ENCODE results near the gene CMTR2. TPM values are rescaled to one million over a fixed set of nuclear protein-coding genes. Genes with fewer than 3 reads are reported as not detected.

CMTR2 gene
- total RNA-seq, 4 donors from 2014 or later, result 33.9 to 52.8 (median 35.7) TPM

GRCh38 chr16:71257768-71258167, 31.4 kb downstream of the CMTR2 start:
- WGBS, 2 donors, result 76 to 78% methylated on average over 1 of the region's 1 CpG
- TF ChIP-seq POLR2A (IDR thresholded peaks at IDR 0.05) (no peak), CTCF (IDR thresholded peaks at IDR 0.05) (no peak)
- intact Hi-C loops (cut with DNase I), result no loop called here

GRCh38 chr16:71255721-71256120, 33.5 kb downstream of the CMTR2 start:
- Histone ChIP-seq H3K36me3 (no peaks in the 10 kb centered on the region), H3K27ac (no peak overlapping the region), H3K9me3 (no peaks in the 10 kb centered on the region), H3K27me3 (no peaks in the 10 kb centered on the region), H3K4me1 (no peaks in the 10 kb centered on the region), H3K4me3 (replicated peaks in 1 of 3) (no peak overlapping the region)
- 61 to 65% methylated on average over 6 of the region's 6 CpGs for WGBS, 2 donors
- intact Hi-C loops (cut with DNase I), result no loop called here
- no peak for TF ChIP-seq POLR2A (IDR thresholded peaks at IDR 0.05)
- TF ChIP-seq CTCF (IDR thresholded peaks at IDR 0.05), result no peak
- no peak for DNase-seq

More at GRCh38 chr16:71257768-71258167, 31.4 kb downstream of the CMTR2 start:
- Histone ChIP-seq H3K4me1 (no peaks in the 10 kb centered on the region), H3K4me3 (replicated peaks in 1 of 3) (no peak overlapping the region), H3K9me3 (no peaks in the 10 kb centered on the region), H3K27ac (no peak overlapping the region), H3K27me3 (no peaks in the 10 kb centered on the region), H3K36me3 (no peaks in the 10 kb centered on the region)
- no peak for DNase-seq

- no peaks in the 10 kb centered on the region for H3K9me3 ChIP-seq
- H3K27me3 ChIP-seq, result no peaks in the 10 kb centered on the region
- no peaks in the 10 kb centered on the region for H3K36me3 ChIP-seq
- TF ChIP-seq CTCF (IDR thresholded peaks at IDR 0.05), result no peak
- TF ChIP-seq POLR2A (IDR thresholded peaks at IDR 0.05), result no peak
- no peaks in the 10 kb centered on the region for H3K4me1 ChIP-seq
- no peak overlapping the region for H3K27ac ChIP-seq
- H3K4me3 ChIP-seq (replicated peaks in 1 of 3), result no peak overlapping the region
- intact Hi-C loops (cut with DNase I), result no loop called here
- WGBS, 2 donors, result 79 to 83% methylated on average over 4 of the region's 4 CpGs
- no peak for DNase-seq
Observed at GRCh38 chr16:71254832-71255525, 34.2 kb downstream of the CMTR2 start.

GRCh38 chr16:71250461-71251235, 38.6 kb downstream of the CMTR2 start:
- no peak for TF ChIP-seq CTCF (IDR thresholded peaks at IDR 0.05)
- no peaks in the 10 kb centered on the region for H3K9me3 ChIP-seq
- H3K36me3 ChIP-seq, result no peaks in the 10 kb centered on the region
- no peak overlapping the region for H3K27ac ChIP-seq
- H3K4me1 ChIP-seq, result no peaks in the 10 kb centered on the region
- intact Hi-C loops (cut with DNase I), result no loop called here
- 87 to 91% methylated on average over 5 of the region's 5 CpGs for WGBS, 2 donors
- DNase-seq, result no peak
- H3K4me3 ChIP-seq (replicated peaks in 1 of 3), result no peak overlapping the region
- H3K27me3 ChIP-seq, result no peaks in the 10 kb centered on the region

GRCh38 chr16:71249399-71249798, 39.8 kb downstream of the CMTR2 start:
- intact Hi-C loops (cut with DNase I), result no loop called here

More at GRCh38 chr16:71249399-71249798, 39.8 kb downstream of the CMTR2 start:
- no peak overlapping the region for H3K4me3 ChIP-seq (replicated peaks in 1 of 3)
- WGBS, 2 donors, result 25 to 46% methylated on average over 1 of the region's 1 CpG
- no peak for TF ChIP-seq POLR2A (IDR thresholded peaks at IDR 0.05)
- no peak for TF ChIP-seq CTCF (IDR thresholded peaks at IDR 0.05)
- no peaks in the 10 kb centered on the region for H3K27me3 ChIP-seq
- H3K4me1 ChIP-seq, result no peaks in the 10 kb centered on the region
- no peaks in the 10 kb centered on the region for H3K36me3 ChIP-seq
- H3K27ac ChIP-seq, result no peak overlapping the region
- H3K9me3 ChIP-seq, result no peaks in the 10 kb centered on the region
- DNase-seq, result no peak
